Neural cell (in vitro differentiated cells): Measurements from ENCODE around the gene ZNF774. TPM values are rescaled to one million over a fixed set of nuclear protein-coding genes. Genes with fewer than 3 reads are reported as not detected.

Source experiments
- H2AFZ ChIP-seq: fragments of 200-600, 300-800 bp; sonication (generic), shearing (Covaris generic); 2 replicates; pipeline ENCODE4 v1.6.0; 2014; ENCODE audit warnings: low read depth, mild to moderate bottlenecking, antibody characterized with exemption, low read length, moderate library complexity
- H3F3A ChIP-seq: fragments of 200-600 bp; shearing (Covaris generic); 2 replicates; pipeline ENCODE4 v1.6.1; 2016; ENCODE audit warnings: mild to moderate bottlenecking, moderate library complexity, mixed read lengths, antibody characterized with exemption, low read length; ENCODE audit not compliant: insufficient read depth, poor library complexity, severe bottlenecking
- H3K27ac ChIP-seq: fragments of 200-600, 300-800 bp; sonication (generic), shearing (Covaris generic); 2 replicates; pipeline ENCODE4 v1.5.1; 2014; ENCODE audit warnings: mild to moderate bottlenecking, low read length, moderate library complexity
- H3K27me3 ChIP-seq: fragments of 300-800, 200-600 bp; sonication (generic), shearing (Covaris generic); 2 replicates; pipeline ENCODE4 v1.6.0; 2014; ENCODE audit warnings: mild to moderate bottlenecking, low read depth, low read length, moderate library complexity; ENCODE audit not compliant: insufficient read depth
- H3K36me3 ChIP-seq: fragments of 300-800, 200-600 bp; sonication (generic), shearing (Covaris generic); 2 replicates; pipeline ENCODE4 v1.5.1; 2014; ENCODE audit warnings: mild to moderate bottlenecking, antibody characterized with exemption, low read length, moderate library complexity; ENCODE audit not compliant: insufficient read depth
- H3K4me2 ChIP-seq: fragments of 300-800, 200-600 bp; sonication (generic), shearing (Covaris generic); 2 replicates; pipeline ENCODE4 v1.6.0; 2014; ENCODE audit warnings: mild to moderate bottlenecking, low read length
- H3K4me3 ChIP-seq: fragments of 300-800, 200-600 bp; sonication (generic), shearing (Covaris generic); 2 replicates; pipeline ENCODE4 v1.5.1; 2014; ENCODE audit warnings: mild to moderate bottlenecking, low read length, moderate library complexity
- H3K79me2 ChIP-seq: fragments of 200-600 bp; shearing (Covaris generic); replicated peaks from 2 replicates; pipeline ENCODE4 v1.6.0; 2014; ENCODE audit warnings: mild to moderate bottlenecking, low read length, moderate library complexity; ENCODE audit not compliant: insufficient read depth
- H3K9ac ChIP-seq: fragments of 300-800, 200-600 bp; sonication (generic), shearing (Covaris generic); 2 replicates; pipeline ENCODE4 v1.6.1; 2016; ENCODE audit warnings: mild to moderate bottlenecking, low read length, mixed read lengths
- H3K9me2 ChIP-seq: fragments of 200-600 bp; shearing (Covaris generic); 2 replicates; pipeline ENCODE4 v1.6.1; 2016; ENCODE audit warnings: mild to moderate bottlenecking, low read length, mixed read lengths; ENCODE audit not compliant: insufficient read depth
- H3K9me3 ChIP-seq: fragments of 200-600, 300-800 bp; sonication (generic), shearing (Covaris generic); 2 replicates; pipeline ENCODE4 v1.6.1; 2016; ENCODE audit warnings: mild to moderate bottlenecking, mixed run types, low read length, moderate library complexity, mixed read lengths
- H4K20me1 ChIP-seq: fragments of 200-600 bp; shearing (Covaris generic); 2 replicates; pipeline ENCODE4 v1.6.1; 2016; ENCODE audit warnings: mild to moderate bottlenecking, mixed run types; ENCODE audit not compliant: insufficient read depth
- EP300 ChIP-seq: fragments of 450-650 bp; conservative IDR thresholded peaks from 2 replicates; pipeline ENCODE4 v1.6.1; 2014; ENCODE audit warnings: antibody characterized with exemption, mild to moderate bottlenecking, moderate library complexity; ENCODE audit not compliant: poor library complexity, severe bottlenecking
- EZH2 ChIP-seq: fragments of 200-600, 300-800 bp; shearing (Covaris generic), sonication (generic); IDR thresholded peaks from 2 replicates; pipeline ENCODE4 v1.6.1; 2014; ENCODE audit warnings: antibody characterized with exemption, low read length, borderline replicate concordance, mild to moderate bottlenecking; ENCODE audit not compliant: insufficient read depth, poor library complexity, severe bottlenecking
- MXI1 ChIP-seq: fragments of 450-650 bp; conservative IDR thresholded peaks from 2 replicates; pipeline ENCODE4 v1.6.1; 2014; ENCODE audit warnings: antibody characterized with exemption, mild to moderate bottlenecking; ENCODE audit not compliant: poor library complexity, severe bottlenecking
- POLR2AphosphoS5 ChIP-seq: IDR thresholded peaks from 2 replicates; pipeline ENCODE4 v1.6.1; 2012
- RAD21 ChIP-seq: fragments of 450-650 bp; conservative IDR thresholded peaks from 2 replicates; pipeline ENCODE4 v1.6.1; 2014; ENCODE audit warnings: antibody characterized with exemption, mild to moderate bottlenecking, moderate library complexity
- TAF1 ChIP-seq: IDR thresholded peaks from 2 replicates; pipeline ENCODE4 v1.6.1; 2012; ENCODE audit warnings: low read depth
- polyA plus RNA-seq: library from polyadenylated mRNA; depleted of rRNA; stranded (reverse); fragments of >200 nt; gene quantifications from 2 replicates; pipeline ENCODE4 v1.2.3, GENCODE V29; 2014
- TF ChIP-seq, protein P1 (sequence below): fragments of 450-650 bp; IDR thresholded peaks from 2 replicates; pipeline ENCODE4 v1.5.1; 2014; ENCODE audit warnings: antibody characterized with exemption, mild to moderate bottlenecking, moderate library complexity; ENCODE audit not compliant: poor library complexity, severe bottlenecking
- TF ChIP-seq, protein P2 (sequence below): IDR thresholded peaks from 2 replicates; pipeline ENCODE4 v1.6.1; 2012; ENCODE audit warnings: borderline replicate concordance

Gene ZNF774
- polyA plus RNA-seq, 1 donor from 2014 or later = 6.8 TPM

DNA sequence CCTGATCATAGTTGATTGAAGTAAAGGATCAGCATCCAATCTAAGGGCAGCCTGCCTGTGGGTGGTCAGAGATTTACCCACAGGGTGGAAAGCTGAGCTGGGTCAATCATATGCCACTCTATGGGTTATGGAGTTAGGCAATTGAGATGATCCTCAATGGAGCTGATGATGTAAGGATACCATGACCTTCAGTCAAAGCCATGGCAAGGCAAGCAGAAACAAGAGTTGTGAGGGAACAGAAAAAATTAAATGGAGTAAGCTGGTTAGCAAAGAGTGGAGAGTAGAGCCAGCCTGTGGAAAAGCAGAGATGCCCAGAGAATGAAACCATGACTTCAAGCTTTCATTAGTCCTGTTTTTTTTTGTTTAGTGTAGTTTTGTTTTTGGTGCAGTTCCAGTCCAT lies 30.2 kb downstream of the ZNF774 start:
- Histone ChIP-seq H3K36me3 (no peaks in the 10 kb centered on the region), H3K9me2 (no peaks in the 10 kb centered on the region), H3K27ac (no peak overlapping the region), H4K20me1 (no peaks in the 10 kb centered on the region), H3F3A (no peaks in the 10 kb centered on the region), H3K4me3 (no peak overlapping the region), H3K4me2 (no peak overlapping the region), H2AFZ (no peak overlapping the region), H3K27me3 (no peaks in the 10 kb centered on the region), H3K79me2 (no peaks in the 10 kb centered on the region), H3K9ac (no peak overlapping the region), H3K9me3 (no peaks in the 10 kb centered on the region)
- TF ChIP-seq EZH2 = no peak

DNA sequence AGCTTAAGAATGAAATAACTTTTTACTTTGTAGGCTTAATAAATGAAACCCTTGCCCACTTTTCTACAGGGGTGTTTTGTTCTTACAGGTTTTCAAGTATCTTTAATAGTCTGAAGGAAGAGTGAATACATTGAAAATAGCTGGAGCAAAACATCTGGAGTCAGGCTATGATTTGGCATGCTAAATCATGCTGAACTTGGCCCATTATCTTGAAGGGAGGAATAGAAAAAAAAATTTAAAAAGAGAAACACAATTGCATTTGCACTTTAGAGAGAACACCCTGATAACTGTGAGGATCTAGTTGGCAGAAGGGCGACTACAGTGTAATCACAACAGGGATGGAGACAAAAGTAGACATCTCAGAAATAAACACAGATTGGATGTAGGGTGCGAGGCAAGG lies 34.1 kb downstream of the ZNF774 start:
- Histone ChIP-seq H4K20me1 (no peaks in the 10 kb centered on the region), H3K9me3 (no peaks in the 10 kb centered on the region), H3K27ac (no peak overlapping the region), H3K79me2 (no peaks in the 10 kb centered on the region), H3F3A (no peaks in the 10 kb centered on the region), H3K27me3 (no peaks in the 10 kb centered on the region), H3K36me3 (no peaks in the 10 kb centered on the region), H2AFZ (no peak overlapping the region), H3K9me2 (no peaks in the 10 kb centered on the region), H3K4me2 (no peak overlapping the region), H3K9ac (no peak overlapping the region), H3K4me3 (no peak overlapping the region)
- no peak for TF ChIP-seq POLR2AphosphoS5
- TF ChIP-seq, protein P1, sequence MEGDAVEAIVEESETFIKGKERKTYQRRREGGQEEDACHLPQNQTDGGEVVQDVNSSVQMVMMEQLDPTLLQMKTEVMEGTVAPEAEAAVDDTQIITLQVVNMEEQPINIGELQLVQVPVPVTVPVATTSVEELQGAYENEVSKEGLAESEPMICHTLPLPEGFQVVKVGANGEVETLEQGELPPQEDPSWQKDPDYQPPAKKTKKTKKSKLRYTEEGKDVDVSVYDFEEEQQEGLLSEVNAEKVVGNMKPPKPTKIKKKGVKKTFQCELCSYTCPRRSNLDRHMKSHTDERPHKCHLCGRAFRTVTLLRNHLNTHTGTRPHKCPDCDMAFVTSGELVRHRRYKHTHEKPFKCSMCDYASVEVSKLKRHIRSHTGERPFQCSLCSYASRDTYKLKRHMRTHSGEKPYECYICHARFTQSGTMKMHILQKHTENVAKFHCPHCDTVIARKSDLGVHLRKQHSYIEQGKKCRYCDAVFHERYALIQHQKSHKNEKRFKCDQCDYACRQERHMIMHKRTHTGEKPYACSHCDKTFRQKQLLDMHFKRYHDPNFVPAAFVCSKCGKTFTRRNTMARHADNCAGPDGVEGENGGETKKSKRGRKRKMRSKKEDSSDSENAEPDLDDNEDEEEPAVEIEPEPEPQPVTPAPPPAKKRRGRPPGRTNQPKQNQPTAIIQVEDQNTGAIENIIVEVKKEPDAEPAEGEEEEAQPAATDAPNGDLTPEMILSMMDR = no peak
- TF ChIP-seq RAD21 = no peak
- TF ChIP-seq MXI1 = no peak
- TF ChIP-seq, protein P2, sequence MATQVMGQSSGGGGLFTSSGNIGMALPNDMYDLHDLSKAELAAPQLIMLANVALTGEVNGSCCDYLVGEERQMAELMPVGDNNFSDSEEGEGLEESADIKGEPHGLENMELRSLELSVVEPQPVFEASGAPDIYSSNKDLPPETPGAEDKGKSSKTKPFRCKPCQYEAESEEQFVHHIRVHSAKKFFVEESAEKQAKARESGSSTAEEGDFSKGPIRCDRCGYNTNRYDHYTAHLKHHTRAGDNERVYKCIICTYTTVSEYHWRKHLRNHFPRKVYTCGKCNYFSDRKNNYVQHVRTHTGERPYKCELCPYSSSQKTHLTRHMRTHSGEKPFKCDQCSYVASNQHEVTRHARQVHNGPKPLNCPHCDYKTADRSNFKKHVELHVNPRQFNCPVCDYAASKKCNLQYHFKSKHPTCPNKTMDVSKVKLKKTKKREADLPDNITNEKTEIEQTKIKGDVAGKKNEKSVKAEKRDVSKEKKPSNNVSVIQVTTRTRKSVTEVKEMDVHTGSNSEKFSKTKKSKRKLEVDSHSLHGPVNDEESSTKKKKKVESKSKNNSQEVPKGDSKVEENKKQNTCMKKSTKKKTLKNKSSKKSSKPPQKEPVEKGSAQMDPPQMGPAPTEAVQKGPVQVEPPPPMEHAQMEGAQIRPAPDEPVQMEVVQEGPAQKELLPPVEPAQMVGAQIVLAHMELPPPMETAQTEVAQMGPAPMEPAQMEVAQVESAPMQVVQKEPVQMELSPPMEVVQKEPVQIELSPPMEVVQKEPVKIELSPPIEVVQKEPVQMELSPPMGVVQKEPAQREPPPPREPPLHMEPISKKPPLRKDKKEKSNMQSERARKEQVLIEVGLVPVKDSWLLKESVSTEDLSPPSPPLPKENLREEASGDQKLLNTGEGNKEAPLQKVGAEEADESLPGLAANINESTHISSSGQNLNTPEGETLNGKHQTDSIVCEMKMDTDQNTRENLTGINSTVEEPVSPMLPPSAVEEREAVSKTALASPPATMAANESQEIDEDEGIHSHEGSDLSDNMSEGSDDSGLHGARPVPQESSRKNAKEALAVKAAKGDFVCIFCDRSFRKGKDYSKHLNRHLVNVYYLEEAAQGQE = no peak

DNA sequence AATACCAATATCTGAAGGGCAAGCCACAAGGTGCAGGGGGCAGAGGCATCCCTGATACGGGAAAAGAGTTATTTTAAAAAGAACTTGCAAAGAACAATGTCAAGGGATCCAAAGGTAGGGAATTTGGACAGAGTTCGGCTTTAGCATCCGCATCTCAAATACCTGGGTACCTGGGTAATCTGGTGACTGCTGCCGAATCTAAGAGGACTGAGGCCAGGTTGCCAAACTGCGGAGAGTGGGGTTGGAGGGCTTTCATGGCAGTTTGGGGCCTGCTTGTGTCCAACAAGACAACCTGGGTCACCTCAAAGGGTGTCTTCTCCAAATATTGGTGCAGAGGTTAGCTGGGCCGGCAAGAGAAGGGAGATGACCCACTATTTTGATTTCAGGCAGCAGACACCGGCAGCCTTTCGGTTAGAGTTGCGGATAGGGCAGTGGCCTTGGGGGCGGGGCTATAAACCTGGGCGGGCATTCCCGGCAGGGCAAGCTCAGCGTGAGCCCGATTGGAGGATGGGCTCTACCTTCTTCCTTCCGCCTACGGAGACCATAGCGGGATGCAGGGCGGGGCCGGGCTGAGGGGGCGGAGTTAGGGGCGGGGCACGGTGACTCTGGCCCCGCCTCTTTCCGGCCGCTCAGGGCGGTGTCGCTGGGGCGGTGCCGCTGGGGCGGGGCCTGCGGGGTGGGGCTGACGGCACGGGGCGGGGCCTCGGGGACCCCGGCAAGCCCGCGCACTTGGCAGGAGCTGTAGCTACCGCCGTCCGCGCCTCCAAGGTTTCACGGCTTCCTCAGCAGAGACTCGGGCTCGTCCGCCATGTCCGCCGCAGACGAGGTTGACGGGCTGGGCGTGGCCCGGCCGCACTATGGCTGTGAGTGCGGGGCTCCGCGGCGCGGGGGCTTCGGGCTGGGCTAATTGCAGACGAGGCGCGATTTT lies 35.7 kb downstream of the ZNF774 start, which contains the start of gene IQGAP1:
Gene IQGAP1, plus strand, starts transcription at position 709 of the 928 bp plus-strand sequence. Its CDS starts 100 bp downstream, at position 809.
- Histone ChIP-seq H2AFZ (peak within 1 kb of the TSS; percentile 45), H3K9me2 (no peaks in the 10 kb centered on the region), H3K27ac (no peak within 1 kb of the TSS), H4K20me1 (no peaks in the 10 kb centered on the region), H3K9me3 (no peaks in the 10 kb centered on the region), H3K4me3 (peak within 1 kb of the TSS; percentile 91), H3K9ac (peak within 1 kb of the TSS; percentile 69), H3K27me3 (no peaks in the 10 kb centered on the region), H3K4me2 (peak within 1 kb of the TSS; percentile 97), H3K36me3 (no peaks in the 10 kb centered on the region), H3F3A (no peaks in the 10 kb centered on the region), H3K79me2 (no peaks in the 10 kb centered on the region)
- TF ChIP-seq MXI1 = no peak
- no peak for TF ChIP-seq EP300
- peak; percentile 26 for TF ChIP-seq TAF1
- peak; percentile 78 for TF ChIP-seq POLR2AphosphoS5
- TF ChIP-seq, protein P2 = peak; percentile 50
